NB4 (cell line): Measurements from ENCODE around the gene YEATS2.

Experiments
- DNase-seq: peaks from one replicate; pipeline ENCODE4 v3.0.0; 2010; ENCODE audit warnings: low read depth
- H3K4me3 ChIP-seq: one replicate; pipeline ENCODE4 v1.5.1; 2011; ENCODE audit warnings: mild to moderate bottlenecking, low read depth, low read length, moderate library complexity
- MYC ChIP-seq: IDR thresholded peaks from 2 replicates; pipeline ENCODE4 v1.6.1; 2011; ENCODE audit warnings: low read depth, low read length
- POLR2A ChIP-seq: IDR thresholded peaks from 2 replicates; pipeline ENCODE4 v1.6.1; 2011; ENCODE audit warnings: mild to moderate bottlenecking; ENCODE audit not compliant: insufficient read length; ENCODE audit errors: extremely low read depth
- TF ChIP-seq, protein P1 (sequence below): IDR thresholded peaks from 2 replicates; pipeline ENCODE4 v1.6.1; 2011; ENCODE audit warnings: low read depth, low read length
- TF ChIP-seq, protein P2 (sequence below): IDR thresholded peaks from one replicate; pipeline ENCODE4 v1.5.1; 2012; ENCODE audit warnings: low read depth, low read length

Gene YEATS2

GRCh38 chr3:183790700-183791099 lies 93.1 kb downstream of the YEATS2 start:
- TF ChIP-seq POLR2A (no peak), MYC (no peak)
- TF ChIP-seq, protein P1, sequence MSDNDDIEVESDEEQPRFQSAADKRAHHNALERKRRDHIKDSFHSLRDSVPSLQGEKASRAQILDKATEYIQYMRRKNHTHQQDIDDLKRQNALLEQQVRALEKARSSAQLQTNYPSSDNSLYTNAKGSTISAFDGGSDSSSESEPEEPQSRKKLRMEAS, result no peak
- TF ChIP-seq, protein P2, sequence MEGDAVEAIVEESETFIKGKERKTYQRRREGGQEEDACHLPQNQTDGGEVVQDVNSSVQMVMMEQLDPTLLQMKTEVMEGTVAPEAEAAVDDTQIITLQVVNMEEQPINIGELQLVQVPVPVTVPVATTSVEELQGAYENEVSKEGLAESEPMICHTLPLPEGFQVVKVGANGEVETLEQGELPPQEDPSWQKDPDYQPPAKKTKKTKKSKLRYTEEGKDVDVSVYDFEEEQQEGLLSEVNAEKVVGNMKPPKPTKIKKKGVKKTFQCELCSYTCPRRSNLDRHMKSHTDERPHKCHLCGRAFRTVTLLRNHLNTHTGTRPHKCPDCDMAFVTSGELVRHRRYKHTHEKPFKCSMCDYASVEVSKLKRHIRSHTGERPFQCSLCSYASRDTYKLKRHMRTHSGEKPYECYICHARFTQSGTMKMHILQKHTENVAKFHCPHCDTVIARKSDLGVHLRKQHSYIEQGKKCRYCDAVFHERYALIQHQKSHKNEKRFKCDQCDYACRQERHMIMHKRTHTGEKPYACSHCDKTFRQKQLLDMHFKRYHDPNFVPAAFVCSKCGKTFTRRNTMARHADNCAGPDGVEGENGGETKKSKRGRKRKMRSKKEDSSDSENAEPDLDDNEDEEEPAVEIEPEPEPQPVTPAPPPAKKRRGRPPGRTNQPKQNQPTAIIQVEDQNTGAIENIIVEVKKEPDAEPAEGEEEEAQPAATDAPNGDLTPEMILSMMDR, result no peak
- H3K4me3 ChIP-seq, result no peak overlapping the region
- no peak for DNase-seq

- no peak for DNase-seq
- H3K4me3 ChIP-seq, result no peak overlapping the region
- no peak for TF ChIP-seq POLR2A
- TF ChIP-seq, protein P1, result no peak
- TF ChIP-seq, protein P2, result no peak
- no peak for TF ChIP-seq MYC
These were observed 95.4 kb downstream of the YEATS2 start for GRCh38 chr3:183792976-183793375.

DNA sequence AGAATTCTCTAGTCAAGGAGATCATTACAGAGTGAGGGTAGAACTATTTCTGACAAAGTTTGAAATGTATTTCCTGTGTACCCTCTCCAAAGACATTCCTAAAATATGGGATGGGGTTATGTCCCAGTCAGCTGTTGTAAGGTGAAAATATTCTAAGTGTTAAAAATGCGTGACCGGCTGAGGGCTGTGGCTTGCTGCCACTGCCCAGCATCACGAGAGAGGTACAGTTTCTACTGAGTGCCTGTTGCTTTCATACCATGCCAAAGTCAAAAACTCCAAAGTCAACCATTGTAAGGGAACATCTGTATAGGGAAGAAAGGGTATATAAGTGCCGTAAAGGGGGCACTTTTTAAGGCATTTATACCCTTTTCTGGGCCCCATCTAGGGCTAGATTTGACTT lies 96.9 kb downstream of the YEATS2 start:
- TF ChIP-seq, protein P2, result no peak
- TF ChIP-seq, protein P1, result no peak
- TF ChIP-seq POLR2A (no peak), MYC (no peak)
- H3K4me3 ChIP-seq, result no peak overlapping the region
- no peak for DNase-seq

GRCh38 chr3:183796372-183796771 lies 98.8 kb downstream of the YEATS2 start:
- DNase-seq, result no peak
- H3K4me3 ChIP-seq, result no peak overlapping the region
- TF ChIP-seq POLR2A, result no peak

DNA sequence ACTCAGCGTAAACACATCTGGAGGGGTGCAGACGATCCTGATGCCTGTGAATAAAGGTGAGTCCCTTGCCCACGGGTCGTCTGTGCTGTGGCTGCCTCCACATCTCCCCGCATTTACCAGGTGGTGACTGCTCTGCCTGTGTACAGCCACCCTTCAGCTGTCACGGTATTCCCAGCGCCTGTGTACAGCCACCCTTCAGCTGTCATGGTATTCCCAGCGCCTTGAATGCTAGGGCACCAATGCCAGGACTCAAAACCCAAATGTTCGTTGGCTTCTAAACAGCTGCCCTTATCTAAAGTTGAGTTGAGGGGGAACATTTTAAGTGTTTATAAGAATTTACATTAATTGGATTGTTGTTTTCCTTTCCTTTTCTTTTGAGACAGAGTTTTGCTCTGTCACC lies 100.4 kb downstream of the YEATS2 start:
- no peak overlapping the region for H3K4me3 ChIP-seq
- TF ChIP-seq MYC, result no peak
- TF ChIP-seq, protein P2, result no peak
- DNase-seq, result no peak

GRCh38 chr3:183799461-183799860 lies 101.9 kb downstream of the YEATS2 start:
- no peak for DNase-seq
- TF ChIP-seq, protein P1, result no peak
- no peak for TF ChIP-seq MYC
- TF ChIP-seq POLR2A, result no peak
- TF ChIP-seq, protein P2, result no peak
- no peak overlapping the region for H3K4me3 ChIP-seq
